Left colon (tissue), 2 donors: ENCODE data around the gene FUT3. TPM values are rescaled to one million over a fixed set of nuclear protein-coding genes. Genes with fewer than 3 reads are reported as not detected.
"Not testable (repeated sequence)": the region's sequence is repeated elsewhere in the genome, so short reads cannot be mapped to it uniquely, and the experiment has no call there.

Experiments used
- ATAC-seq: fragments of 200-7000 bp; cut with Tn5 transposase; one replicate; pipeline ENCODE4 v1.9.1; 2020; ENCODE audit warnings: mild to moderate bottlenecking, moderate library complexity
- DNase-seq, 2 donors: peaks; one replicate each; pipeline ENCODE4 v3.0.0-alpha.2; 2020
- intact Hi-C, 2 donors: fragments of 100-400 bp; cut with DNase I in 1 of 2; cut with micrococcal nuclease in 1 of 2; formaldehyde crosslinking; loops; one replicate each; pipeline versions ENCODE4 v1.11.2 to v1.14.0; 2022; cut with DNase I, micrococcal nuclease
- total RNA-seq, 2 donors: library from RNA; stranded (reverse); fragmentation: NEBNext Ultra II Directional; extraction: Animal tissue kit (Norgen Biotek cat#: 25700); gene quantifications; one replicate each; pipeline ENCODE4 v1.2.1, GENCODE V29; 2021
- donor health status: DM: no; HTN: no; CAD: no.
- donor health status: DM: yes; HTN: yes; CAD: no.

The FUT3 gene
- total RNA-seq, 2 donors from 2014 or later = 224 to 253 TPM

GRCh38 chr19:5857203-5858081 is 6.2 kb upstream of the FUT3 start:
- no peak for DNase-seq
- intact Hi-C loops = no loop called here
- ATAC-seq = no peak

- DNase-seq, intact Hi-C loops, ATAC-seq: not testable (repeated sequence)
Observed at GRCh38 chr19:5855151-5855550, 3.9 kb upstream of the FUT3 start.

GRCh38 chr19:5854121-5854520 is 2.9 kb upstream of the FUT3 start:
- DNase-seq, ATAC-seq, intact Hi-C loops: not testable (repeated sequence)

GRCh38 chr19:5850743-5851293 is 431 bp downstream of the FUT3 start:
- ATAC-seq (peak; percentile 44), DNase-seq (peak; percentile 55 to 56)
- intact Hi-C loops = no loop called here

GRCh38 chr19:5850189-5850588 is 1.1 kb downstream of the FUT3 start:
- DNase-seq = peak; percentile 46 to 65
- intact Hi-C loops = no loop called here

GRCh38 chr19:5848621-5849020 is 2.6 kb downstream of the FUT3 start:
- peak in 1 of 2 donors; percentile 39 for DNase-seq
- ATAC-seq, intact Hi-C loops: not testable (repeated sequence)

More at GRCh38 chr19:5850189-5850588, 1.1 kb downstream of the FUT3 start:
- peak; percentile 56 for ATAC-seq

- DNase-seq = peak in 1 of 2 donors; percentile 24
- ATAC-seq, intact Hi-C loops: not testable (repeated sequence)
Observed at GRCh38 chr19:5847846-5848245, 3.4 kb downstream of the FUT3 start.

GRCh38 chr19:5844456-5845433 is 6.5 kb downstream of the FUT3 start:
- ATAC-seq (no peak), DNase-seq (no peak)
- intact Hi-C loops = no loop called here

- DNase-seq = no peak
- intact Hi-C loops = no loop called here
- no peak for ATAC-seq
Observed at GRCh38 chr19:5843295-5843927, 7.8 kb downstream of the FUT3 start.

- DNase-seq, ATAC-seq, intact Hi-C loops: not testable (repeated sequence)
Observed at GRCh38 chr19:5841735-5842111, 9.5 kb downstream of the FUT3 start.

- DNase-seq = peak; percentile 54 to 73
- intact Hi-C loops = no loop called here
- ATAC-seq = peak; percentile 62
Observed at GRCh38 chr19:5839065-5840017, 11.9 kb downstream of the FUT3 start, which contains the start of gene FUT6. Gene FUT6, minus strand, starts transcription at chr19:5839702. Its CDS starts 7,135 bp downstream, at chr19:5832567.

- intact Hi-C loops = no loop called here
- ATAC-seq (peak; percentile 82), DNase-seq (peak; percentile 72 to 79)
Observed at GRCh38 chr19:5838353-5839064, 12.7 kb downstream of the FUT3 start.

GRCh38 chr19:5837761-5838352 is 13.4 kb downstream of the FUT3 start:
- intact Hi-C loops = no loop called here
- DNase-seq (no peak), ATAC-seq (peak; percentile 18)

- ATAC-seq (no peak), DNase-seq (no peak)
- intact Hi-C loops = no loop called here
Observed at GRCh38 chr19:5832527-5833216, 18.6 kb downstream of the FUT3 start.

GRCh38 chr19:5832061-5832460 is 19.2 kb downstream of the FUT3 start:
- intact Hi-C loops = no loop called here
- DNase-seq (no peak), ATAC-seq (no peak)

- no peak for ATAC-seq
- intact Hi-C loops = no loop called here
- DNase-seq = no peak
Observed at GRCh38 chr19:5831159-5831558, 20.1 kb downstream of the FUT3 start.
